Activated CD8-positive, alpha-beta memory T cell treated with anti-CD3 and anti-CD28 coated beads for 36 hours (primary cell): ENCODE data around the gene RECQL5. TPM values are rescaled to one million over a fixed set of nuclear protein-coding genes. Genes with fewer than 3 reads are reported as not detected.

ENCODE experiments used
- CTCF ChIA-PET: fragments of 350-600 bp; sonication (Branson Sonifier 250); formaldehyde crosslinking; loops from one replicate; lab custom pipeline; 2021; ENCODE audit warnings: antibody characterized with exemption; lab: Charles Lee
- POLR2A ChIA-PET: fragments of 350-600 bp; sonication (Branson Sonifier 250); formaldehyde crosslinking; loops from one replicate; lab custom pipeline; 2021; ENCODE audit warnings: antibody characterized with exemption; lab: Charles Lee
- total RNA-seq, 2 experiments: library from RNA; stranded (reverse); gene quantifications; one replicate each; pipeline ENCODE4 v1.2.3, GENCODE V29; 2021

The RECQL5 gene
- total RNA-seq, 2 experiments from 2014 or later: 27.6 to 29.5 TPM

- ChIA-PET CTCF (interaction anchor here (0.9 kb wide), 1 partner anchor 18 kb away, joined by 3 read pairs; a partner anchor contains a TSS), POLR2A (interaction anchor here (0.6 kb wide), 1 partner anchor 986 kb away, joined by 3 read pairs; no protein-coding TSS in a partner anchor)
These were observed 2.8 kb downstream of the RECQL5 start for GRCh38 chr17:75664099-75664549.

GRCh38 chr17:75662511-75662910 lies 4.4 kb downstream of the RECQL5 start:
- POLR2A ChIA-PET: no interaction called here
- CTCF ChIA-PET: no interaction called here

GRCh38 chr17:75661531-75661930 lies 5.4 kb downstream of the RECQL5 start:
- CTCF ChIA-PET: no interaction called here
- POLR2A ChIA-PET: no interaction called here

GRCh38 chr17:75658237-75658636 lies 8.7 kb downstream of the RECQL5 start:
- POLR2A ChIA-PET: interaction anchor here (0.7 kb wide), 1 partner anchor 431 kb away, joined by 10 read pairs; no protein-coding TSS in a partner anchor
- CTCF ChIA-PET: interaction anchor here (0.7 to 8.3 kb wide), 4 partner anchors 16 to 164 kb away, joined by 3 to 49 read pairs (median 6); partner anchors contain the start of genes GALK1 and SMIM5

- POLR2A ChIA-PET: no interaction called here
These were observed 12.8 kb downstream of the RECQL5 start for GRCh38 chr17:75654176-75654575.

GRCh38 chr17:75652934-75653549 lies 13.9 kb downstream of the RECQL5 start:
- ChIA-PET POLR2A (interaction anchor here (0.7 kb wide), 1 partner anchor 181 kb away, joined by 3 read pairs; no protein-coding TSS in a partner anchor), CTCF (interaction anchor here (0.6 to 8.3 kb wide), 7 partner anchors 20 to 101 kb away, joined by 3 to 49 read pairs (median 3); partner anchors contain the start of gene SMIM5)

More at GRCh38 chr17:75654176-75654575, 12.8 kb downstream of the RECQL5 start:
- CTCF ChIA-PET: interaction anchor here (0.6 to 8.3 kb wide), 3 partner anchors 21 to 213 kb away, joined by 3 to 49 read pairs (median 3); partner anchors contain the start of gene SMIM5

GRCh38 chr17:75652341-75652740 lies 14.6 kb downstream of the RECQL5 start:
- ChIA-PET CTCF (interaction anchor here (0.6 to 8.3 kb wide), 6 partner anchors 19 to 101 kb away, joined by 3 to 49 read pairs (median 3); partner anchors contain the start of gene SMIM5), POLR2A (interaction anchor here (0.7 kb wide), 1 partner anchor 181 kb away, joined by 3 read pairs; no protein-coding TSS in a partner anchor)

GRCh38 chr17:75650874-75651273 lies 16.1 kb downstream of the RECQL5 start:
- POLR2A ChIA-PET: no interaction called here
- CTCF ChIA-PET: interaction anchor here (1.3 to 8.3 kb wide), 2 partner anchors 18 to 99 kb away, joined by 3 to 49 read pairs; partner anchors contain the start of gene SMIM5

GRCh38 chr17:75649687-75650086 lies 17.3 kb downstream of the RECQL5 start:
- ChIA-PET POLR2A (no interaction called here), CTCF (interaction anchor here (1.2 to 1.8 kb wide), 3 partner anchors 16 to 100 kb away, joined by 3 to 9 read pairs (median 5); partner anchors contain the start of gene SMIM5)

- POLR2A ChIA-PET: no interaction called here
- CTCF ChIA-PET: interaction anchor here (0.7 to 5.3 kb wide), 2 partner anchors 14 to 102 kb away, joined by 3 to 35 read pairs; partner anchors contain the start of gene SMIM5
These were observed 19.0 kb downstream of the RECQL5 start for GRCh38 chr17:75647921-75648320.

GRCh38 chr17:75647061-75647460 lies 19.9 kb downstream of the RECQL5 start:
- CTCF ChIA-PET: interaction anchor here (0.6 to 5.3 kb wide), 3 partner anchors 14 to 101 kb away, joined by 3 to 35 read pairs (median 4); partner anchors contain the start of genes RECQL5, SAP30BP and SMIM5

GRCh38 chr17:75646638-75646992 lies 20.3 kb downstream of the RECQL5 start:
- ChIA-PET POLR2A (no interaction called here), CTCF (interaction anchor here (0.6 to 5.3 kb wide), 4 partner anchors 13 to 101 kb away, joined by 3 to 35 read pairs (median 4); partner anchors contain the start of genes RECQL5, SAP30BP and SMIM5)

More at GRCh38 chr17:75647061-75647460, 19.9 kb downstream of the RECQL5 start:
- POLR2A ChIA-PET: no interaction called here

- CTCF ChIA-PET: interaction anchor here (0.9 to 5.3 kb wide), 5 partner anchors 13 to 102 kb away, joined by 3 to 35 read pairs (median 4); partner anchors contain the start of genes RECQL5, SAP30BP and SMIM5
- POLR2A ChIA-PET: no interaction called here
These were observed 20.9 kb downstream of the RECQL5 start for GRCh38 chr17:75645889-75646637.

- ChIA-PET POLR2A (interaction anchor here (0.6 kb wide), 1 partner anchor 234 kb away, joined by 9 read pairs; no protein-coding TSS in a partner anchor), CTCF (interaction anchor here (0.6 to 5.3 kb wide), 7 partner anchors 12 to 123 kb away, joined by 3 to 35 read pairs (median 3); partner anchors contain the start of gene SMIM5)
These were observed 21.5 kb downstream of the RECQL5 start for GRCh38 chr17:75645501-75645888.

GRCh38 chr17:75643643-75644017 lies 23.3 kb downstream of the RECQL5 start:
- ChIA-PET POLR2A (no interaction called here), CTCF (interaction anchor here (1.4 to 5.3 kb wide), 2 partner anchors 10 to 107 kb away, joined by 5 to 35 read pairs; partner anchors contain the start of gene SMIM5)

- ChIA-PET POLR2A (no interaction called here), CTCF (interaction anchor here (2.1 to 5.3 kb wide), 2 partner anchors 9 to 10 kb away, joined by 12 to 35 read pairs; partner anchors contain the start of gene SMIM5)
These were observed 23.9 kb downstream of the RECQL5 start for GRCh38 chr17:75642784-75643642.

GRCh38 chr17:75642182-75642783 lies 24.7 kb downstream of the RECQL5 start:
- POLR2A ChIA-PET: no interaction called here
- CTCF ChIA-PET: interaction anchor here (0.6 to 2.1 kb wide), 3 partner anchors 9 to 106 kb away, joined by 3 to 12 read pairs (median 5); partner anchors contain the start of gene SMIM5
